IMR-90 (cell line): Measurements from ENCODE around the gene ESYT1. TPM values are rescaled to one million over a fixed set of nuclear protein-coding genes. Genes with fewer than 3 reads are reported as not detected.
A peak's percentile ranks its signal among the peaks of the same experiment; 100 is the strongest.

Source experiments
- ATAC-seq: fragments of 200-7000 bp; cut with Tn5 transposase; 2 replicates; pipeline ENCODE4 v1.9.1; 2020; ENCODE audit warnings: low read depth, mild to moderate bottlenecking, moderate library complexity
- BruUV-seq: library from RNA; stranded (reverse); fragments of 400-500 nt; replicated peaks from 2 replicates; lab custom pipeline; 2021; lab: Mats Ljungman, UMichigan
- CTCF ChIA-PET: fragments of 300-600 bp; formaldehyde crosslinking; extraction: SDS; loops from one replicate; lab custom pipeline; 2021; ENCODE audit warnings: antibody characterized with exemption; lab: Yijun Ruan, JAX
- POLR2A ChIA-PET: fragments of 300-600 bp; sonication (Branson Sonifier 250); formaldehyde crosslinking; loops from one replicate; lab custom pipeline; 2022; ENCODE audit warnings: antibody characterized with exemption; ENCODE audit not compliant: unreplicated experiment; lab: Charles Lee
- DNase-seq: peaks from one replicate; pipeline ENCODE4 v3.0.0; 2013
- H2AFZ ChIP-seq: replicated peaks from 2 replicates; pipeline ENCODE3; 2013; ENCODE audit warnings: low read length, mild to moderate bottlenecking; ENCODE audit not compliant: poor library complexity
- H2AK5ac ChIP-seq: 2 replicates; pipeline ENCODE4 v1.6.1; 2013; ENCODE audit warnings: low read depth, low read length, inconsistent platforms
- H2AK9ac ChIP-seq: replicated peaks from 2 replicates; pipeline ENCODE3; 2013; ENCODE audit warnings: mild to moderate bottlenecking, low read depth, low read length, moderate library complexity; ENCODE audit not compliant: poor library complexity
- H2BK120ac ChIP-seq: 2 replicates; pipeline ENCODE4 v1.6.1; 2013; ENCODE audit warnings: low read depth, low read length, inconsistent platforms
- H2BK15ac ChIP-seq: 3 replicates; pipeline ENCODE4 v1.6.1; 2013; ENCODE audit warnings: low read depth, low read length, inconsistent platforms
- H2BK20ac ChIP-seq: 2 replicates; pipeline ENCODE4 v1.6.1; 2013; ENCODE audit warnings: low read depth, mild to moderate bottlenecking, inconsistent platforms, low read length, moderate library complexity
- H2BK5ac ChIP-seq: 2 replicates; pipeline ENCODE4 v1.6.1; 2013; ENCODE audit warnings: mild to moderate bottlenecking, low read depth, low read length, inconsistent platforms; ENCODE audit not compliant: poor library complexity, severe bottlenecking
- H3K14ac ChIP-seq: replicated peaks from 2 replicates; pipeline ENCODE4 v1.6.1; 2013; ENCODE audit warnings: low read depth, low read length, inconsistent platforms
- H3K18ac ChIP-seq: 2 replicates; pipeline ENCODE4 v1.6.1; 2013; ENCODE audit warnings: low read depth, low read length, control low read depth
- H3K23ac ChIP-seq: 2 replicates; pipeline ENCODE4 v1.6.1; 2013; ENCODE audit warnings: low read depth, low read length, inconsistent platforms
- H3K27ac ChIP-seq: 2 replicates; pipeline ENCODE4 v1.5.1; 2013; ENCODE audit warnings: mild to moderate bottlenecking, control low read depth, low read length; ENCODE audit not compliant: insufficient read depth
- H3K27me3 ChIP-seq: 2 replicates; pipeline ENCODE4 v1.6.1; 2013; ENCODE audit warnings: low read length; ENCODE audit not compliant: control insufficient read depth, insufficient read depth
- H3K36me3 ChIP-seq: 2 replicates; pipeline ENCODE4 v1.6.1; 2013; ENCODE audit warnings: low read length, mixed read lengths; ENCODE audit not compliant: control insufficient read depth, insufficient read depth
- H3K4ac ChIP-seq: 2 replicates; pipeline ENCODE4 v1.6.1; 2013; ENCODE audit warnings: low read depth, low read length, inconsistent platforms
- H3K4me1 ChIP-seq: 2 replicates; pipeline ENCODE4 v1.6.1; 2013; ENCODE audit warnings: low read length, mixed read lengths; ENCODE audit not compliant: control insufficient read depth, insufficient read depth
- H3K4me2 ChIP-seq: 2 replicates; pipeline ENCODE4 v1.6.1; 2013; ENCODE audit warnings: low read depth, mild to moderate bottlenecking, control low read depth, low read length, moderate library complexity
- H3K4me3 ChIP-seq: 2 replicates; pipeline ENCODE4 v1.5.1; 2013; ENCODE audit warnings: low read depth, mild to moderate bottlenecking, control low read depth, low read length, moderate library complexity; ENCODE audit not compliant: insufficient read depth
- H3K56ac ChIP-seq: 2 replicates; pipeline ENCODE4 v1.6.1; 2013; ENCODE audit warnings: low read length, inconsistent platforms; ENCODE audit not compliant: insufficient read depth; ENCODE audit errors: extremely low read depth
- H3K79me1 ChIP-seq, 2 experiments: 2 replicates each; pipeline ENCODE4 v1.6.1; 2013; ENCODE audit warnings: low read length in 2 of 2, inconsistent platforms in 1 of 2, low read depth in 1 of 2
- H3K9ac ChIP-seq: 2 replicates; pipeline ENCODE4 v1.6.1; 2013; ENCODE audit warnings: low read depth, low read length, control low read depth
- H3K9me1 ChIP-seq: 2 replicates; pipeline ENCODE4 v1.6.1; 2013; ENCODE audit warnings: low read length, inconsistent platforms; ENCODE audit not compliant: insufficient read depth
- H3K9me3 ChIP-seq: 2 replicates; pipeline ENCODE4 v1.6.1; 2013; ENCODE audit warnings: low read length; ENCODE audit not compliant: control insufficient read depth, insufficient read depth
- H4K20me1 ChIP-seq: 2 replicates; pipeline ENCODE4 v1.6.1; 2013; ENCODE audit warnings: low read length, inconsistent platforms; ENCODE audit not compliant: insufficient read depth
- H4K5ac ChIP-seq: 2 replicates; pipeline ENCODE4 v1.6.1; 2013; ENCODE audit warnings: mild to moderate bottlenecking, low read depth, low read length, control low read depth
- H4K8ac ChIP-seq, 2 experiments: 2 replicates each; pipeline ENCODE4 v1.6.1; 2013; ENCODE audit warnings: low read depth in 2 of 2, low read length in 2 of 2, control low read depth in 1 of 2, inconsistent platforms in 1 of 2
- H4K91ac ChIP-seq: 2 replicates; pipeline ENCODE4 v1.6.1; 2013; ENCODE audit warnings: low read depth, low read length, inconsistent platforms; ENCODE audit not compliant: insufficient read depth
- BHLHE40 ChIP-seq: fragments of 150-350 bp; IDR thresholded peaks from 2 replicates; pipeline ENCODE4 v1.6.1; 2016; ENCODE audit warnings: mild to moderate bottlenecking, low read depth, low read length
- CEBPB ChIP-seq: IDR thresholded peaks from 2 replicates; pipeline ENCODE4 v1.6.1; 2012; ENCODE audit warnings: low read depth, low read length, improper control_type of control experiment
- CHD1 ChIP-seq: IDR thresholded peaks from 2 replicates; pipeline ENCODE4 v1.6.1; 2012; ENCODE audit warnings: low read depth, low read length, improper control_type of control experiment
- CTCF ChIP-seq: conservative IDR thresholded peaks from 2 replicates; pipeline ENCODE4 v1.5.1; 2012; ENCODE audit warnings: mild to moderate bottlenecking, low read depth, low read length, improper control_type of control experiment
- ELK1 ChIP-seq: fragments of 150-350 bp; IDR thresholded peaks from 2 replicates; pipeline ENCODE4 v1.6.1; 2016; ENCODE audit warnings: low read depth, mild to moderate bottlenecking, low read length, moderate library complexity, borderline replicate concordance
- FOS ChIP-seq: fragments of 150-350 bp; IDR thresholded peaks from 2 replicates; pipeline ENCODE4 v1.6.1; 2016; ENCODE audit warnings: low read depth, low read length
- MAFK ChIP-seq: IDR thresholded peaks from 2 replicates; pipeline ENCODE4 v1.6.1; 2012; ENCODE audit warnings: low read depth, low read length, improper control_type of control experiment
- MAZ ChIP-seq: IDR thresholded peaks from 2 replicates; pipeline ENCODE4 v1.6.1; 2012; ENCODE audit warnings: low read depth, mild to moderate bottlenecking, low read length, improper control_type of control experiment, moderate library complexity, borderline replicate concordance
- MXI1 ChIP-seq: IDR thresholded peaks from 2 replicates; pipeline ENCODE4 v1.6.1; 2012; ENCODE audit warnings: low read depth, mild to moderate bottlenecking, low read length, moderate library complexity, borderline replicate concordance
- NFE2L2 ChIP-seq: fragments of 150-350 bp; IDR thresholded peaks from 2 replicates; pipeline ENCODE4 v1.6.1; 2016; ENCODE audit warnings: low read depth, mild to moderate bottlenecking, low read length
- POLR2A ChIP-seq: IDR thresholded peaks from 2 replicates; pipeline ENCODE4 v1.6.1; 2012; ENCODE audit warnings: mild to moderate bottlenecking, low read depth, low read length
- RAD21 ChIP-seq: IDR thresholded peaks from 2 replicates; pipeline ENCODE4 v1.6.1; 2012; ENCODE audit warnings: low read length, improper control_type of control experiment
- RCOR1 ChIP-seq: IDR thresholded peaks from 2 replicates; pipeline ENCODE4 v1.6.1; 2012; ENCODE audit warnings: mild to moderate bottlenecking, low read length, improper control_type of control experiment; ENCODE audit not compliant: insufficient replicate concordance
- RFX5 ChIP-seq: IDR thresholded peaks from 2 replicates; pipeline ENCODE4 v1.8.0; 2012; ENCODE audit warnings: low read depth, mild to moderate bottlenecking, low read length, moderate library complexity
- SMC3 ChIP-seq: fragments of 150-350 bp; IDR thresholded peaks from 2 replicates; pipeline ENCODE4 v1.6.1; 2016; ENCODE audit warnings: low read depth, mild to moderate bottlenecking, antibody characterized with exemption, low read length, moderate library complexity
- USF2 ChIP-seq: fragments of 150-350 bp; IDR thresholded peaks from 2 replicates; pipeline ENCODE4 v1.6.1; 2017; ENCODE audit warnings: mild to moderate bottlenecking, antibody characterized with exemption, low read length, low read depth
- WGBS, 2 experiments: methylation state at CpG; one replicate each; pipeline versions ENCODE4 v1.1.5 to v1.1.7; 2013; ENCODE audit warnings: missing lambda C conversion rate in 2 of 2; ENCODE audit not compliant: insufficient read length in 1 of 2; ENCODE audit errors: extremely low coverage in 2 of 2; 5-methylcytosine and 5-hydroxymethylcytosine counted together
- dilution Hi-C: fragments of 300-500 bp; cut with HindIII; formaldehyde crosslinking; loops from one replicate; pipeline ENCODE4 v1.14.3; 2018; ENCODE audit warnings: low sequenced_read_pairs; ENCODE audit not compliant: unreplicated experiment
- in situ Hi-C: fragments of 300-500 bp; cut with MboI; formaldehyde crosslinking; loops from 3 replicates; pipeline ENCODE4 v1.14.3; 2019; ENCODE audit warnings: low sequenced_read_pairs, inconsistent platforms, mixed read lengths
- intact Hi-C: fragments of 100-400 bp; cut with micrococcal nuclease; formaldehyde crosslinking; loops from 2 replicates; pipeline ENCODE4 v1.10.0; 2022
- polyA plus RNA-seq, 3 experiments: library from polyadenylated mRNA; depleted of rRNA; stranded (reverse); fragments of >200 nt; gene quantifications; 2 replicates each; pipeline ENCODE4 v1.2.3, GENCODE V29; 2012; ENCODE audit warnings: low replicate concordance in 1 of 3
- total RNA-seq: library from RNA; depleted of rRNA; stranded (reverse); fragments of >200 nt; gene quantifications from 2 replicates; pipeline ENCODE4 v1.2.3, GENCODE V29; 2012

Gene ESYT1
- total and polyA plus RNA-seq, 2 of the 4 experiments (the other 2 are of a cell fraction) = 150 to 153 TPM

- peaks cover 23 to 46% of the 10 kb centered on the region in 2 experiments for H3K79me1 ChIP-seq
- no peak for DNase-seq
- peak overlapping the region; percentile 64 for H2AK5ac ChIP-seq
- no peak for TF ChIP-seq RCOR1
- TF ChIP-seq CTCF = no peak
- TF ChIP-seq CHD1 = no peak
- no peak for TF ChIP-seq MXI1
- no peak for TF ChIP-seq USF2
- TF ChIP-seq MAFK = no peak
- no peak for TF ChIP-seq FOS
- TF ChIP-seq RFX5 = no peak
- no peak for TF ChIP-seq SMC3
- TF ChIP-seq CEBPB = no peak
- TF ChIP-seq NFE2L2 = no peak
- no peak for TF ChIP-seq BHLHE40
- TF ChIP-seq RAD21 = no peak
- TF ChIP-seq ELK1 = no peak
- TF ChIP-seq POLR2A = no peak
- TF ChIP-seq MAZ = no peak
- H3K4me2 ChIP-seq = peak overlapping the region; percentile 97
- no CpG with 5 or more reads among the region's 17 CpGs for WGBS, 2 experiments
- H3K9me3 ChIP-seq = no peaks in the 10 kb centered on the region
- peak overlapping the region; percentile 97 for H3K14ac ChIP-seq
- ATAC-seq = peak; percentile 1
- POLR2A ChIA-PET = interaction anchor here (1.3 kb wide), 1 partner anchor 33 kb away, joined by 5 read pairs; the partner anchor contains the start of gene RNF41
- H2BK20ac ChIP-seq = no peak overlapping the region
- peaks cover 14% of the 10 kb centered on the region; the same call in 1 of the 2 replicates for H4K20me1 ChIP-seq
- peak overlapping the region; percentile 8; the same call in 1 of the 2 replicates for H3K56ac ChIP-seq
- peak overlapping the region; percentile 60 for H2BK5ac ChIP-seq
- peak overlapping the region; percentile 84 for H2AFZ ChIP-seq
- peak overlapping the region; percentile 75 for H3K27ac ChIP-seq
- no peak overlapping the region; the same call in 1 of the 2 replicates for H2BK120ac ChIP-seq
- CTCF ChIA-PET = interaction anchor here (0.7 to 2.6 kb wide), 13 partner anchors 10 to 275 kb away, joined by 3 to 27 read pairs (median 5); partner anchors contain the start of genes ANKRD52, ESYT1, RNF41 and ZC3H10
- no peaks in the 10 kb centered on the region for H3K27me3 ChIP-seq
- H3K9ac ChIP-seq = peak overlapping the region; percentile 95
- H2AK9ac ChIP-seq = peak overlapping the region; percentile 98
- H2BK15ac ChIP-seq = no peak overlapping the region
- H3K4me3 ChIP-seq = peak overlapping the region; percentile 95
- peak overlapping the region; percentile 92; the same call in 1 of the 2 replicates for H3K23ac ChIP-seq
- H3K4me1 ChIP-seq = peaks cover 7% of the 10 kb centered on the region
- dilution Hi-C loops = no loop called here
- no TSS peak for BruUV-seq
- H3K36me3 ChIP-seq = peaks cover 13% of the 10 kb centered on the region
- in situ Hi-C loops = loop anchor here (5.0 kb wide), 1 partner anchor 61 kb away; the partner anchor contains the start of gene ESYT1
- intact Hi-C loops = loop anchor here (1.0 to 2.0 kb wide), 2 partner anchors 62 to 69 kb away; no protein-coding TSS in a partner anchor
- peak overlapping the region; percentile 69 for H4K91ac ChIP-seq
- peak overlapping the region in 1 of 2 experiments; percentile 41; a peak in 2 of 4 replicates for H4K8ac ChIP-seq
- no peak overlapping the region for H4K5ac ChIP-seq
- peak overlapping the region; percentile 72 for H3K4ac ChIP-seq
- no peak overlapping the region for H3K18ac ChIP-seq
- peaks cover 5% of the 10 kb centered on the region; the same call in 1 of the 2 replicates for H3K9me1 ChIP-seq
Measured at GRCh38 chr12:56188778-56189098, 60.7 kb downstream of the ESYT1 start.
